GM15510 (cell line): Measurements from ENCODE around the gene DBX2.

Source experiments
- POLR2A ChIP-seq: IDR thresholded peaks from 3 replicates; pipeline ENCODE4 v1.6.1; 2011; ENCODE audit warnings: borderline replicate concordance; ENCODE audit not compliant: insufficient read length; ENCODE audit errors: extremely low read depth

Gene DBX2

DNA sequence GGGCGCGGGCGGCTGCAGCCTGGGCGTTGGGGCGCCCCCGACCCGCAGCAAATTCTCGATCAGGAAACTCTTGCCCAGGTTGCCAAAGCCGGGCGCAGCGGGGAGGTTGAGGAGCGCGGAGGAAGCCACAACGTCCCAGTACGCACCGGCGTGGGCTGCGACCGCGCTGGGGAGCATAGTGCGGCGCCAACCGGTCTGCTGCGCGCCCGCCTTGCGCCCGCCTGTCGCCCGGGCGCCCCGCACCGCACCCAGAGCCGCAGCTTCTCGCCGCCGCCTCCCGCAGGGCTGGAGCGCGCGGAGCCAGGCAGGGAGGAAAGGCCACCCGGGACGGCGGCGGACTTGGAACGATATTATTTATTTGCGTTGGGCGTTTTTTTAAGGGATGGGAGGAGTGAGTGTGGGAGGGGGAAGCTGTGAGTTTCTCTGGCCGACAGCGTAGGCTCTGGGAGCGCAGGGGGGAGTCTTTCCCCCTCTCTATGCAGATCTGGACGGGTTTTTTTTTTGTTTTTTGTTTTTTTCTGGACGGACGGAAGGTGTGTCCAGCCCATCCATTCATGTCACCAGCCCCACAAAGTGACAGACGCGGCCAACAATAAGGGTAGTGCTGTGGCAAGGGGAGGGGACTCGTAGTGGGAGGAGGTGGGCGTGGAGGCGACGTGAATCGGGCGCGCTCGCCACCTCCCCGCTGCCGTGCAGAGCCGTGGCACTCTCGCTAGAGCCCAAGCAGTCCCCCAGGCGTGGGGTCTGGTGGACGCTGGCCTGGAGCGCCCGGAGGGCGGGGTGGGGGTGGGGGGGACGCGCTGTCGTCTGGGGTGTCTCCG, at the start of gene DBX2:
Gene DBX2 (minus strand): TSS at position 349 of the 821 bp plus-strand sequence. CDS start 172 bp downstream, at position 177.
- no peak for TF ChIP-seq POLR2A

DNA sequence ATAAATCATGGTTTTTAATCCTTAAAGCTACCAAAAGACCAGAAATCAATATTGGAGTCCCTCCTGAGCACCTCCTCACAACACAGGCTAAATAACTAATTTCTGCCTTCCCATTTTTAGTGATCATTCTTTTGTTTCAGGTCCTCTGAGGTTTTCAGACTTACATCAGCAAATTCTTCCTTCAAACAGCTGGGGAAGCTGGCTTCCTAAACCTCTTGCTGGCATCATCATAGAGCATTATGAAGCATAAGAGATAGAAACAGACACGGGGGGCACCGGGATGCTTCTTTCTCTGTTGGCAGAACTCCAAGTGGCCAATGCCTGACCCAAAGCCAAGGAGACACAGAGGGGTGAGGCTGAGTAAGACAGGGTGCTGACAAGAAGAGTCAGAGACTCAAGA, 47.9 kb upstream of the DBX2 start:
- TF ChIP-seq POLR2A, result no peak

DNA sequence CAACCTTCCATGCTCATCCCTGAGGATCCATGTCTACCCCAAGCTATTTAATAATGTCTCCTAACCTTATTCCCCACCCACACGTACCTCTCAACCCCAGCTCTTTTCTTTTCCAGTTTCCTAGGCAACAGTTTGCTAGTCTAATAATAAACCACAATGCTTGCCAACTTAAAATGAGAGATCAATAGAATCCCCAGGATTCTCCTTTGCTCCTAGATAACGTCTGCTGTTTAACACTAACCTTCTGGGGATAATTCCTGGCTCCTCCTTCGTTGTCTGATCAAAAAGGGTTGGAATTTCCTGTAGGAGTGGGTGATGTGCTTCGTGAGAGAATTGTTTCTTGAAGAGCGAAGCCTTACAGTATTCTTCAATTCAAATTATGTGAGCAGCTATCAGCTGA, 42.2 kb upstream of the DBX2 start:
- TF ChIP-seq POLR2A, result no peak

DNA sequence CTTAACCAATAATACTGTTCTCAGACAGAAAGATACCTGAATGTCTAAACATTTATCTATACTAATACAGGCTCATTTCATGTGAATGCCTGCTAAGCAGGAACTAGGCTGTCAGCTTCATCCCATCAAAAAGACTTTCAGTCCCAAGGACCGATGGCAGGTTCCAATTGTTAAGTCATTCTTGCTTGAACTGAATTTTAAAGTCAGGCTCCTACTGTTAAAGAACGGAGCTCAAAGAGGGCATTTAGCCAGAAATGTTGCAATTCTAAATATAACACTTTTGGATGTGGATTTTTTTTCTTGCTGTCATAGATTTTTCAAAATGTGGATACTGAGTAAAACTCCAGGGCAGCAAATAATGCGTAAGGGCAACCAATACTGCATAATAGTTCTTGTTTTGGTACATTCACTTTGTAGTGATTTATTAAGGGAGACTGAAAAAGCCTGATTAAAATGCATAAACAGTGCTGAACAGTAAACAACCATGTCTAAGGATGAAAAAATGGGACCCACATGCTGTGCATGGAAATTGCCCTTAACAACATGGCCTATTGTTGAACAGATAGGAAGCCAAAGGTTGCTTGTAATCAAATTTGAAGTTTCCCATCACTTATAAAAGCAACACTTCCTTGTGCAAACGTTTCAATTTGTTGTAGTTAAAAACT, 38.6 kb upstream of the DBX2 start:
- TF ChIP-seq POLR2A, result no peak

DNA sequence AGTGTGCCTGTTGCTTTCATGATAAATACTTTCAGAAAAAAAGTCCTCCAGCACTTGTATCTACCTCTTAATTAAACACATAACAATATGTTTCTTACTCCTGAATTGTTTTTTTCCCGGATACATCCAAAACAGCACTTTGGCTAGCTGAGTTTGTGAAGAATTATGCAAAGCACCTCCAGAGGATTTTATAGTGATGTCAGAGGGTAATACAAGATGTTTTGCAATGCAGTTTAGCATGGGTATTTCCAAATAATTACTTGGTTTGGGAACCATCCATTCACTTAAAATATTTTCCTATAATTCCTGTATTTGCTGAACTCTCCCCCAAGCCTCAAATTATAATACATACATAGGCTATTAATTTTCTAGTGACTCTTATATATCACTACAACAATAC, 37.7 kb upstream of the DBX2 start:
- TF ChIP-seq POLR2A, result no peak

DNA sequence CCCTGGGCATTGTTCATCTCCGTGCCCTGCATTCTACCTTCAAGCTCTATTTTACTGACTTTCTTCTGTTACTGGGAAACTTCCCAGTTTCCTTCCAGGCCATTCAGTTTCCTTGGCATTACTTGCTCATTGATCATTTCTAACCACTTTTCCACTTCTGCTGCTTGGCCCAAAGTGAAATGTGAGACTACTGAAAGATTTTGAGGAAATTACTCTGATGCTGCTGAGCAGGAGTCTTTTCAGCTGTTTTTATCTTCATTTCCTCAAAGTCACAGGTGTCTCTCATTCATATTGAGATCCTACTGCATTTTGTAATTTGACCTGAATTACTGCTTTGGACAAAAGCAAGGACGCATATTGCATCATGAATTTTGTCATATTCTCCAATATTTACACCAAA, 26.4 kb upstream of the DBX2 start:
- TF ChIP-seq POLR2A, result no peak

DNA sequence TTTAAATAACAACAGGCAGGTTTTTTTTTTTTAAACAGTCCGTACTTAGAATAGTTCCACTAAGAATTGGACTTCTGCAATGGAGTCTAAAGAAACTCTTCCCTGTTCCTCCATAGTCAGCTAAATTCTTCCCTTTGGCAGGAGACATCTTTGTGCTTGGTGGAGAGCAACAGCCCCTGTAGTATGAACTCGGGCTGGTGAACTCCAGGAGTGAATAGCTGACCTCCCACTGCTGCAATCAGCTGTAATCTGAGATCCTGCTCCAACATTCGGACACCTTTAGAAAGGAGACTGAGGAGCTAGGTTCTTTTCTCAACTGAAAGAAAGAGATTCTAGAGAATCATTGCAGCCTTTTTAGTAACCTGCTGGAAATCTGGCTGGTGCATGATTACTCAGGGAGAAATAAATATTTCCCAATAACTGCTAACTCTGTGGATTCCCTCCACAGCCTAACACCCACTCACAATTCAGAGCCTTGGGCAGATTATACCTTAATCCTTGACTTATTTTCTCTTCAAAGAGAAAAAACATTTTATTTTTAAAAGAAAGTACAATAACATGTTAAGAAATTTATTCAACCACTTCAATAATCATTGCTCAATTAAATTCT, 25.6 kb upstream of the DBX2 start:
- no peak for TF ChIP-seq POLR2A

DNA sequence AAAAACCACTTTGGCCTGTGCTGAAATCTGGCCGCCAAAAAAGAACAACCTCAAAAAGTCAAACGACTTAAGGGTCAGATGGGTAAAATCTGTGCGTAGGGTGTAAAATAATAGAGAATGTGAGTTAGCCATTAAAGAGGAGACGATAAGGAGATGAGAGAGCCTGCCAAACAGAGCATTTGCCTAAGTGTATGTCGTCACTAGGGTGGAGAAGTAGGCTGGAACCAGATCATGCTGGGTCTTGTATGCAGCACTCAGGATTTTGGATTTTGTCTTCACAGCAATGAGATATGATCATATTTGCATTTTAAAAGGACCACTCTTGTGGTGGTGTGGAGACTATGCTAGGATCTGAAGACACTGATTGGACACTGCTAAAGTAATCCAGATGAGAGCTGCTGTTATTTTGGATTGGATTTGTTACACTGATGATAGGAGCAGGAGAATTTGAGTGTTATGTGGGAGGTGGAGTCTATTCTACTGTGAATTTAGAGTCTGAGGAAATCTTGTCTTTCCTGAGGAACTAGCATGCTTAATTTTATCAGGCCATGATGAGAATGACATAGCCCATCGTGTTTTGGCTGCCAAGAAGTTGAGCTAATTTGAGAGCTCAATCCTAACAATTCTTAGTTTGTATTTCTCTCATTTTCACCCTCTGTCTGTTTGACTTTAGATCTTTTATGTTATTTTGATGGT, 24.8 kb upstream of the DBX2 start:
- no peak for TF ChIP-seq POLR2A

DNA sequence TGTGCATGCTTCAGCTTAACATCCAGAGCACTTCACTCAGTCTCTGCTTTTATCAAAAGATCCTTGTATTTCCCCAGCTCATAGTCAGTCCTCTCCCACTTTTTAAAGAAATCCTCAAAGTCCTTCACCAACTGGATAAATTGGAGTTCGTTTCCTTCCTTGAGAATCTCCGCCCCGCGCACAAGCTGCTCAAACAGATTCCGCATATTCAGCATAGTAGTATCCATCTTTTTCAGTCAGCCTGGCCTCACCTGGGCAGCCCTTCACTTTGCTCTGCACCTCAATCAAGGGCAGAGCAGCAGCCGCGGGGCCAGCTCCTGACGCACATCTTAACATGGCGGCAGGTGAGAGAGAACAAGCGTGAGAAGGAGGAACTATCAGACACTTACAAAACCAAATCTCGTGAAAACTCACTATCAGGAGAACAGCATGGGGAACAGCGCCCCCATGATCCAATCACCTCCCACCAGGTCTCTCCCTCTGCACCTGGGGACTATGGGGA, 14.3 kb upstream of the DBX2 start:
- no peak for TF ChIP-seq POLR2A

DNA sequence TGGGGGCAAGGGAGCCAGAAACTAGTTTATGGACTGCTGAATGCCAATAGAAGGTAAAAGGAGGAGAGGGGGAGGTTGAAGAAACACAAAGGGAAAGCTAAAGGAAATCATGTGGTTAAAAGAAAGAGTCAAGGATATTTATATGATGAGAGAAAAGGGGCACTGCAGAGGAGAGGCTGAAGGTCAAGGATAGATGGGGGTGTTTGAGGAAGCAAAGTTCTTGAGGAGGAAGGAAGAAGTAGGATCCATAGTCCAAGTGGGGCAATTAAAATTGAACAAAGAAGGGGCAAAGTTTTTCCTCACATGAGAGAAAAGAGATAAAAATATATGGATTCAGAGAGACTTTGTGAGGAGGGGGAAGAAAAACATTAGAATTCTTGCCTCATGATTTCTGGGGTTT, 10.1 kb upstream of the DBX2 start:
- no peak for TF ChIP-seq POLR2A

DNA sequence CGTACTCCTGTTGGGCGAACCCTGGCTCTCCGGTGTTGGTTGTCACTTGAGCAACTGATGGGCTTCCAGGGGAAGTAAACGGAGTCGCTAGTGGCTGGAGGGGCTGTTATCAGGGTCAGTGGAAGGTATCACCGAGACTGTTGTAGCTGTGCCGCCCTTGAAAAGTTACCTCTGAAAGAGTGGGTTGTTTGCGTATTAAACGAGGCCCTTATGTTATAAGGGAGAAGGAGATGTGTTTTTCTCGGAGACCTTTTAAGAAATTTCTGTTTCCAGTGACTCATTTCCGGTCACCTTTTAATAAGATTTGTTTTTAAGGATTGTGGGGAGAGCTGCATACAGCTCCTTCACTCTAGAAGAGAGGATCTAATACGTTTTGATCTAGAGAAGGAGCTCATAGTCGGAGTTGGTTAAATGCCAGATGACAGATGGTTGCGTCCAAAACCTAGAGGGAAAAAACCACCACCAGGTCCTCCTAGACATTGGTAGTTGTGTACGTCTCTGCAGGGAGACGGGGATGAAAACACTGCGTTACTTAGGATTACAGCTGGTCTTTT, 750 bp upstream of the DBX2 start:
- TF ChIP-seq POLR2A, result no peak

DNA sequence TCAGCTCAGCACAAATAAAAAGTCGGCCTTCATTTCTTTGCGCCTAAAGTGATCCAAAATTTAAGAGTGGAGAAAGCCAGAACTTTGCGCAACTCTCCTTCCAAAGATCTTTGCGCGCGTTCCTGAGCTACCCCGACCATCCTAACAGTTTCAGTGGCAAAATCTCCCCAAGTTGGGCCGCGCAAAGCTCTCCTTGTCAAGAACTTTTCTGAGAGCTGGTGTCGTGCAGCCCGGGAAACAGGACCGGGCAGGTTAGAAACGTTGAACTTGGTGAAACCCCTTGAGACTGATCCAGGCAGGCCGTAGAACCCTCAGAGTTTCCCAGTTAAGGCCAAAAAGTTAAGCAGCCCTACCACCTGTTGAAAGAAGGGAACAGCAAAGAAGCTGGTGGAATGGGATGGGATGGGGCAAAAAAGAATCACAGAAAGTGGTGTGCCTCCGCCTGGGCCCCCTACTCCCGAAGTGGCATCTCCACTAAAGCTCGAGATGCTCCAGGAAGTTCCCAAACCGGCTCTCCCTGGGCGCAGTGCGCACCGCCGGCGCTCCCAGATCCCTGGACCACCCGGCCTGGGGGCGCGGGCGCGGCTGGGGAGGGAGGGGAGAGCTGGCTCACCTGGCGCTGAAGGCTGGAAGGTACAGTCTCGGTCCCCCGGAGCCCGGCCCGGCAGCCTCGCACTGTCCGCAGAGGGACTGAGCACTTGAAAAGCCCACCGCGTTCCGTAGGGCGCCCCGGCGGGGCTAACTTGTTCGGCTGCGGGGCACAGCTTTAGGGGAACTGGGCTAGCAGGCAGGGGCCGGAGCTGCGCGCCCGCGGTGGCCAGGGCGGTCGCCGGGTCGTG, 768 bp downstream of the DBX2 start:
- no peak for TF ChIP-seq POLR2A

DNA sequence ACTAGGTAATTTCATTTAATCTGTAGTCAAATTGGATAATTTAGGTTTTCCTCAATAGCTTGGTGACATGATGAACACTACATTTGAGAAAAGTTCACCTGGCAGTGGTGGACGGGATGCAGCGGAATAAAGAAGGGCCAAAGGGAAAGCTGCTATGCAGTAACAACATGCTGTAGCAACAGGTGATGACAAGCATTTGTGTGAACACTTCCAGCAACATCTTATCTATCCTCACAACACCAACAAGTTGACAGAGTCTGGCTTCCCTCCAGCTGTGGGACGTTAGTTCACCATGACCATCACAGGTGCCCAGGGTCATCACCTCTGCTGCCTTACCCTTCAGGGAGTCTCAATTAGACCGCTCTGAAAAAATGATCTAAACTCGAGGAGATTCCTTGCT, 8.3 kb downstream of the DBX2 start:
- no peak for TF ChIP-seq POLR2A

DNA sequence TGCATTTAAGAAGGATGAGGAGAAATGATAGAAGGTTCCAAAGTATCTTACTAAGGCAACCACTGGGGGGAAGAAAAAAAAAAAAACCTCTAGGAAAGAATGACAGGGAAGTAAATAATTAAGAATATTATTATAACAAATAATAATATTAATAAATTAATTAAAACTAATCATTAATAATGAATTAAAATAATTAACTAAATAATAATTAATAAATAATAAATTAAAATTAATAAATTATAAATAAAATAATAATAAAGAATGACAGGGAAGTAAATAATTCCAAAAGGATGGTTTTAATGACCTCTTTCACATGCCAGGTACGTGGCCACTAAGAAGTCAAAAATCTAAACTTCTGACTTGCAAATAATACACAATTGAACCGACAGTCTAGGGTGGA, 9.9 kb downstream of the DBX2 start:
- no peak for TF ChIP-seq POLR2A
